Mucosa of descending colon (tissue), 3 donors: ENCODE results near the gene ITSN1. TPM values are rescaled to one million over a fixed set of nuclear protein-coding genes. Genes with fewer than 3 reads are reported as not detected.
A peak's percentile ranks its signal among the peaks of the same experiment; 100 is the strongest.

ENCODE experiments used
- ATAC-seq: fragments of 200-7000 bp; cut with Tn5 transposase; one replicate; pipeline ENCODE4 v1.9.1; 2020; ENCODE audit warnings: mild to moderate bottlenecking, moderate library complexity
- DNase-seq, 3 donors: peaks; one replicate each; pipeline ENCODE4 v3.0.0-alpha.2; 2020
- H3K36me3 ChIP-seq: fragments of 200-600 bp; one replicate; pipeline ENCODE4 v1.8.0; 2021; ENCODE audit warnings: low read depth, mild to moderate bottlenecking
- H3K4me1 ChIP-seq: fragments of 200-600 bp; one replicate; pipeline ENCODE4 v1.8.0; 2021; ENCODE audit warnings: low read depth, mild to moderate bottlenecking
- H3K4me3 ChIP-seq: fragments of 200-600 bp; one replicate; pipeline ENCODE4 v1.8.0; 2021; ENCODE audit warnings: mild to moderate bottlenecking
- H3K9me3 ChIP-seq: fragments of 200-600 bp; one replicate; pipeline ENCODE4 v1.8.0; 2021; ENCODE audit warnings: mild to moderate bottlenecking
- CTCF ChIP-seq: fragments of 200-600 bp; IDR thresholded peaks from one replicate; pipeline ENCODE4 v1.8.0; 2022; ENCODE audit warnings: antibody characterized with exemption, mild to moderate bottlenecking
- intact Hi-C, 2 donors: fragments of 100-400 bp; cut with DNase I in 1 of 2; cut with micrococcal nuclease in 1 of 2; formaldehyde crosslinking; loops; one replicate each; pipeline versions ENCODE4 v1.11.0 to v1.11.1; 2022; cut with DNase I, micrococcal nuclease
- total RNA-seq, 3 donors: library from RNA; stranded (reverse); fragmentation: NEBNext Ultra II Directional in 2 of 3; extraction: Animal tissue kit (Norgen Biotek cat#: 25700) in 2 of 3; gene quantifications; one replicate each; pipeline versions ENCODE4 v1.2.1 to v1.2.4, GENCODE V29; 2021 to 2023
- donor health status: DM: no; HTN: no; CAD: no; lungs with moderate emphysema.
- donor health status: DM: no; HTN: no; CAD: no.
- donor health status: DM: no; HTN: yes; CAD: no.

The ITSN1 gene
- total RNA-seq, 3 donors from 2014 or later = 35.6 to 54.8 (median 45.3) TPM

GRCh38 chr21:33824156-33824941 is 182.0 kb downstream of the ITSN1 start:
- no peak for DNase-seq
- TF ChIP-seq CTCF = no peak
- no peaks in the 10 kb centered on the region for H3K36me3 ChIP-seq
- H3K4me1 ChIP-seq = no peaks in the 10 kb centered on the region
- H3K9me3 ChIP-seq = no peaks in the 10 kb centered on the region
- ATAC-seq = no peak
- intact Hi-C loops = no loop called here
- no peak overlapping the region for H3K4me3 ChIP-seq

- H3K9me3 ChIP-seq = no peaks in the 10 kb centered on the region
- H3K4me3 ChIP-seq = no peak overlapping the region
- H3K36me3 ChIP-seq = no peaks in the 10 kb centered on the region
- no peak for DNase-seq
- ATAC-seq = no peak
- no peaks in the 10 kb centered on the region for H3K4me1 ChIP-seq
- intact Hi-C loops = no loop called here
- TF ChIP-seq CTCF = no peak
Observed at GRCh38 chr21:33825419-33825818, 183.1 kb downstream of the ITSN1 start.

GRCh38 chr21:33825915-33826314 is 183.6 kb downstream of the ITSN1 start:
- no peaks in the 10 kb centered on the region for H3K36me3 ChIP-seq
- no peak for ATAC-seq
- intact Hi-C loops = no loop called here
- DNase-seq = peak in 1 of 3 donors; percentile 28
- TF ChIP-seq CTCF = no peak
- no peak overlapping the region for H3K4me3 ChIP-seq
- no peaks in the 10 kb centered on the region for H3K9me3 ChIP-seq
- no peaks in the 10 kb centered on the region for H3K4me1 ChIP-seq

GRCh38 chr21:33828083-33828482 is 185.8 kb downstream of the ITSN1 start:
- H3K4me1 ChIP-seq = no peaks in the 10 kb centered on the region
- ATAC-seq (peak; percentile 29), DNase-seq (no peak)
- no peak for TF ChIP-seq CTCF
- H3K36me3 ChIP-seq = no peaks in the 10 kb centered on the region
- intact Hi-C loops = no loop called here
- no peaks in the 10 kb centered on the region for H3K9me3 ChIP-seq
- H3K4me3 ChIP-seq = no peak overlapping the region

- H3K4me3 ChIP-seq = no peak overlapping the region
- H3K4me1 ChIP-seq = no peaks in the 10 kb centered on the region
- TF ChIP-seq CTCF = no peak
- intact Hi-C loops = no loop called here
- no peak for DNase-seq
- ATAC-seq = no peak
- no peaks in the 10 kb centered on the region for H3K9me3 ChIP-seq
- no peaks in the 10 kb centered on the region for H3K36me3 ChIP-seq
Observed at GRCh38 chr21:33828577-33828976, 186.3 kb downstream of the ITSN1 start.
